HG02759 (cell line): ENCODE data around the gene NOTCH2.

Source experiments
- ATAC-seq: cut with Tn5 transposase; IDR thresholded peaks from one replicate; pipeline ENCODE4 v1.9.1; 2021; ENCODE audit warnings: mild to moderate bottlenecking, moderate library complexity; ENCODE audit not compliant: unreplicated experiment

The NOTCH2 gene

GRCh38 chr1:119883826-119884225 is 185.6 kb downstream of the NOTCH2 start:
- ATAC-seq, result no peak

GRCh38 chr1:119882132-119883049 is 187.1 kb downstream of the NOTCH2 start:
- ATAC-seq, result no peak

GRCh38 chr1:119879510-119880434 is 189.7 kb downstream of the NOTCH2 start:
- ATAC-seq, result no peak

- ATAC-seq, result no peak
Measured at GRCh38 chr1:119878171-119878570, 191.3 kb downstream of the NOTCH2 start.

GRCh38 chr1:119874186-119874585 is 195.3 kb downstream of the NOTCH2 start:
- no peak for ATAC-seq

- no peak for ATAC-seq
Measured at GRCh38 chr1:119873135-119874015, 196.1 kb downstream of the NOTCH2 start.

GRCh38 chr1:119871881-119872280 is 197.6 kb downstream of the NOTCH2 start:
- ATAC-seq, result no peak

- ATAC-seq, result peak; percentile 71
Measured at GRCh38 chr1:119870917-119871596, 198.4 kb downstream of the NOTCH2 start.

- ATAC-seq, result no peak
Measured at GRCh38 chr1:119869995-119870394, 199.5 kb downstream of the NOTCH2 start.

GRCh38 chr1:119868176-119868575 is 201.3 kb downstream of the NOTCH2 start:
- no peak for ATAC-seq

- no peak for ATAC-seq
Measured at GRCh38 chr1:119866451-119866850, 203.0 kb downstream of the NOTCH2 start.

GRCh38 chr1:119865627-119866026 is 203.8 kb downstream of the NOTCH2 start:
- ATAC-seq, result no peak

GRCh38 chr1:119862276-119862675 is 207.2 kb downstream of the NOTCH2 start:
- no peak for ATAC-seq
